Measurements from ENCODE around the gene UROS. TPM values are rescaled to one million over a fixed set of nuclear protein-coding genes. Genes with fewer than 3 reads are reported as not detected.

The UROS gene
- total RNA-seq, 4 donors from 2014 or later: 24.0 to 29.2 (median 27.5) TPM

DNA sequence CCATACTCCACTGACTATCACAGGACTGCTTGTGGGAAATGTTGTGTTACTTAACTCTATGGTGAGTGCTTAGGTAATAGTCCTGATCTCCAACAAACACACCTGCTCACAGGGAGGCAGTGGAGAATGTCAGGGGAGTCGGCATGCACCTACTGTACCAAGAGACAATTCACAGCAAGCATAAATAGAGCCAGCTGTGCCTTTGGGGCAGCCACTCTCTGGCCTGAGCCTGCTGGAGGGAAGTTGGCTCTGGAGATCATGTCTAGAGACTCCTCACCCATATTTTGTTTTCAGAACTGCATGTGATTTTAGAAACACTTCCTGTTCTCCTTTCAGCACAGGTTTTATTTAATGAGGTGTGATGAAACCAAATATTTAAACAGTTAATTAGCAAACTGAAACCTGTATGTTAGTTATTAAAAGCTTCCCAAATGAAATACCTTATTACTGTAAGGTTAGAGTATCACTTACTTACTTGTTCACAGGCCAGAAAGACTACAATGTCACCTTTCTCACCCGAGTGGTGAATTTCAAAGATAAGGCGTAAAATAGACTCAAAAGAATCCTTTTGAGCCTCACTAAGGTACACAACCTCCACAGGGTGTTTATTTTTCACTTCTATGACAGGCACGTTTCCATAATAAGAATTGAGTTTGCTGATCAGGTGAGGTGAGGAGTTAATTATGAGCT is 36.2 kb upstream of the UROS start:
- no peak overlapping the region for H3K4me3 ChIP-seq (ENCODE audit: low read depth, poor library complexity, severe bottlenecking)
- TF ChIP-seq POLR2A (IDR thresholded peaks at IDR 0.05): no peak
- TF ChIP-seq, protein P1, sequence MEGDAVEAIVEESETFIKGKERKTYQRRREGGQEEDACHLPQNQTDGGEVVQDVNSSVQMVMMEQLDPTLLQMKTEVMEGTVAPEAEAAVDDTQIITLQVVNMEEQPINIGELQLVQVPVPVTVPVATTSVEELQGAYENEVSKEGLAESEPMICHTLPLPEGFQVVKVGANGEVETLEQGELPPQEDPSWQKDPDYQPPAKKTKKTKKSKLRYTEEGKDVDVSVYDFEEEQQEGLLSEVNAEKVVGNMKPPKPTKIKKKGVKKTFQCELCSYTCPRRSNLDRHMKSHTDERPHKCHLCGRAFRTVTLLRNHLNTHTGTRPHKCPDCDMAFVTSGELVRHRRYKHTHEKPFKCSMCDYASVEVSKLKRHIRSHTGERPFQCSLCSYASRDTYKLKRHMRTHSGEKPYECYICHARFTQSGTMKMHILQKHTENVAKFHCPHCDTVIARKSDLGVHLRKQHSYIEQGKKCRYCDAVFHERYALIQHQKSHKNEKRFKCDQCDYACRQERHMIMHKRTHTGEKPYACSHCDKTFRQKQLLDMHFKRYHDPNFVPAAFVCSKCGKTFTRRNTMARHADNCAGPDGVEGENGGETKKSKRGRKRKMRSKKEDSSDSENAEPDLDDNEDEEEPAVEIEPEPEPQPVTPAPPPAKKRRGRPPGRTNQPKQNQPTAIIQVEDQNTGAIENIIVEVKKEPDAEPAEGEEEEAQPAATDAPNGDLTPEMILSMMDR (IDR thresholded peaks at IDR 0.05): no peak
- WGBS, 2 donors: 89 to 90% methylated on average over 4 of the region's 4 CpGs
- DNase-seq (ENCODE audit: low spot score in 2 of 2): no peak
- intact Hi-C loops (cut with DNase I; ENCODE audit: low total_unique reads): no loop called here

DNA sequence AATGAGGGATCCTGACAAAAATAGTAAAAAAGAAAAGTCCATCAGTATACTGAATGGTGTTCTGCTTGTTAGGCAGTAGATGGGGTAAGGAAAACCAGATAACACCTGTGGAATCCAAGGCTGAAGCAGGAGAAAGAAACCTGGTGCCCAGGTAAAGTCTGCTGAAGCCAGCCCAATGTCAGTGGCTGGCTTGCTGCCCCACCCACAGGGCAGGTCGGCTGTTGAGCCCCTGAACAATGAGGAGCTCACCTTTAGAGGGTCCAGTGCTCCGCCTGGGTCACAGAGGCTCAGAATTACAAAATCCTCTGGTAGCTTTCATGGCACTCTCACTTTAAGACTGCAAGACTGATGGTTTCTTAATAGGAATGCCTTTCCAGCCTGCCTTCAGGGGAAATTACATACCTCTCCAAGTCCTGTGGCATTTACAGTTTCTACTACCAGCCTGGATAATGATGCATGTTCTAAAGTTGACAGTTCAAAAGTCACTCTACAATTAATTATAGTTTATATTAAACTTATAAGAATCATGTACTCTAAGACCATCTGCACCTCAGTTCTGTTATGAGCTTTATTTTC is 34.2 kb upstream of the UROS start:
- intact Hi-C loops (cut with DNase I; ENCODE audit: low total_unique reads): no loop called here
- WGBS, 2 donors: 71 to 84% methylated on average over 2 of the region's 2 CpGs
- no peak for TF ChIP-seq POLR2A (IDR thresholded peaks at IDR 0.05)
- TF ChIP-seq, protein P1 (IDR thresholded peaks at IDR 0.05): no peak
- H3K4me3 ChIP-seq (ENCODE audit: low read depth, poor library complexity, severe bottlenecking): no peak overlapping the region
- DNase-seq (ENCODE audit: low spot score in 2 of 2): no peak

DNA sequence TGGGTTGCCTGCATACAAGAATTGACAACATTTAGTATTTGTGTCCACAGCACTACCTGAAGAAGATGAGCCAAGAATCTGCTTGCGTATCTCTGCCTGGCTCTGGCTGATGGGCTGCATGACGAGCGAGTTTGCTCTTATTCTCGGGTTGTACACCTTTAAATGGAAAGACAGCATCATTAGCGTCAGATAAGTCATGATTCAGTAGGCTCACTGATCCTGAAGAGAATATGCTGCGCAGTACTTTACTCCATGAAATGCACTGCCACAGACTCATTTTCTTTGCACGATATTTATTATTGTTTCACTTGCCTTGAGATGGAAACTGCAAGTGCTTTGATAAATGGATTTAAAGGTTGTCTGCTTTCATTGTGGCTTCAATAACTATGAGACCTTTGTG is 29.4 kb upstream of the UROS start:
- intact Hi-C loops (cut with DNase I; ENCODE audit: low total_unique reads): no loop called here
- H3K4me3 ChIP-seq (ENCODE audit: low read depth, poor library complexity, severe bottlenecking): no peak overlapping the region
- no peak for DNase-seq (ENCODE audit: low spot score in 2 of 2)
- TF ChIP-seq POLR2A (IDR thresholded peaks at IDR 0.05): no peak
- TF ChIP-seq, protein P1 (IDR thresholded peaks at IDR 0.05): no peak
- WGBS, 2 donors: 96 to 97% methylated on average over 7 of the region's 7 CpGs

DNA sequence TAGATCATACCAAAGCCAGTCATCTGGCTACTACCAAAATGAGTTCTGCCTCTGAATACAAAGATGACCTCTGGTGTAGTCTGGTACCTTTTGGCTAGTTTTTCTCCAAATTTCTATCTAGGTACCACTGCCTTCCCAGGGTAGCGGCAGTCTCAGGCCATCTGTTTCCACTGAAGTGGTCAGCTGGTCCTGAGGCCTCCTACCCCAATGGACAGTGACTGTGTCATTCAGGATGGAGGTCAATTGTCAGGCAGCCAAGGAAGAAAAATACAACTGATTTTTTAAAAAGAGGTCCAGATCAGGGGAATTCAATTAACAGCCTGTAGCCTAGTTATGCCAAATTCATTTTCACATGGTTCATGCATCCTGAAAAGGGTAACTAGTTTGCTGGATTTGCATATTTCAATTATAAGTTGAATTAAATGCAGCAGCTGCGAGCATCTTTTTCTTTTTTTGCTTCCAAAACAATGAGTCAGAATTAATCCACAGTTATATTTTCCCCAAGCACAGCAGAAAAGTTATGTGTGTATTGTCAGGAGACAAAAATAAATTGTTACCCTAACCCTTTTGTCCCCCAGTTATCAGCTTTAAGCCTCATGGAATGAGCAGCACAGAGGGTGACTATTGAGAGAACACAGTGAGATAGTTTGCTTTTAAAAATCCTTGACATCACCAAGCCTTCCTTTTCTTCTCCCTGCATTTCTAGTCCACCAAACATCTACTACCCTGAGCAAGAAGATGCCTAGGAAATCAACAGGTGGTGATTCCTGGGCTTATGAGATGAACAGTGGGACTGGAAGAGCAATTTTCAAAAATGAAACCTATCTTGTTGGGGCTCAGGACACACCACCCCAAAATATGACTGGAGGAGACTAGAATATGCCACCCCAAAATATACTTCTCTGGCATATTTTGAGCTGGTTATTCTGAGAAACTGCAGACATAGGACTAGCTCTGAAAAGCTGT is 28.0 kb upstream of the UROS start:
- intact Hi-C loops (cut with DNase I; ENCODE audit: low total_unique reads): no loop called here
- no peak for DNase-seq (ENCODE audit: low spot score in 2 of 2)
- TF ChIP-seq, protein P1 (IDR thresholded peaks at IDR 0.05): no peak
- TF ChIP-seq POLR2A (IDR thresholded peaks at IDR 0.05): no peak
- no peak overlapping the region for H3K4me3 ChIP-seq (ENCODE audit: low read depth, poor library complexity, severe bottlenecking)
- 88 to 90% methylated on average over 2 of the region's 2 CpGs for WGBS, 2 donors

DNA sequence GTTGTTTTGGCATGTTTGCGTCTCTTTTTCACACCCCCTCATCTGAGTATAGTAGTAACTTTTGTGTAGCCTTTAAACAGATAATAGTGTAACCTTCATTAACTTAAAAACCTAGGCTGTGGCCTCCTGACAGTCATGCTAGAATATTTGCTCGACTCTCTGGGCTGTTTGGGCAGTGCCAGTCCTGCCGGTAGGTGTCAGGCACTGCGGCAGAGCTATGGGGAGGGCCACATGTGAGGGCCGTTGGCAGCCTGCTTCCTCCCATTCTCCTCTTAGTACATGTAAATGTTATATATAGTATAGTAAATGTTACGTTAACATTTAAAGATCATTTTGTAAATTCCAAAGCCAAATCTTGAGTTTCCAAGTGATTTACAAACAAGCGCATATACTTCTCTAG is 26.4 kb upstream of the UROS start:
- H3K4me3 ChIP-seq (ENCODE audit: low read depth, poor library complexity, severe bottlenecking): no peak overlapping the region
- intact Hi-C loops (cut with DNase I; ENCODE audit: low total_unique reads): no loop called here
- 93 to 94% methylated on average over 7 of the region's 7 CpGs for WGBS, 2 donors
- no peak for DNase-seq (ENCODE audit: low spot score in 2 of 2)
- no peak for TF ChIP-seq POLR2A (IDR thresholded peaks at IDR 0.05)

DNA sequence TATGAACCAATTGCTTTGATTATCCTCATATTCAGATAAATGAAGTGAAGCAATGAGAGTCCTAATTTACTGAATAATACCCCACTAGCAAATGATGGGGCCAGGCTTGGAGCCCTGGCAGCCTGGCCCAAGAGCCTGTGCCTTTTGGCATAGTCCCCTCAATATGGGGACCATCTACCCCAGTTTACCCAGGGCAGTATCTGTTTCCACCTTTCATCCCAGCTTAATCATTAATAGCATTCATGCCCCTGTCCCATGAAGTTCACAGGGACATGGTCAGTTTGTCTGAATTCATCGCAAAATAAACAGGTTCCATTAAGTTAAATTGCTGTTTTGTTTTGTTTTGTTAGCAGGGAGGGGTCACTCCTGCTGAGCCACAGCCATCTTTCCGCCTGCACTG is 25.8 kb upstream of the UROS start:
- intact Hi-C loops (cut with DNase I; ENCODE audit: low total_unique reads): no loop called here
- TF ChIP-seq, protein P1 (IDR thresholded peaks at IDR 0.05): no peak
- TF ChIP-seq POLR2A (IDR thresholded peaks at IDR 0.05): no peak
- DNase-seq (ENCODE audit: low spot score in 2 of 2): no peak
- H3K4me3 ChIP-seq (ENCODE audit: low read depth, poor library complexity, severe bottlenecking): no peak overlapping the region
- 93 to 95% methylated on average over 2 of the region's 2 CpGs for WGBS, 2 donors
